HepG2 (cell line): ENCODE data around the gene MBL2. TPM values are rescaled to one million over a fixed set of nuclear protein-coding genes. Genes with fewer than 3 reads are reported as not detected.

Source experiments
- ATAC-seq: fragments of 200-7000 bp; cut with Tn5 transposase; 3 replicates; pipeline ENCODE4 v1.9.1; 2020; ENCODE audit warnings: mild to moderate bottlenecking, moderate library complexity
- BruUV-seq: library from RNA; stranded (reverse); fragments of 400-500 nt; replicated peaks from 2 replicates; lab custom pipeline; 2021; lab: Mats Ljungman, UMichigan
- CTCF ChIA-PET: fragments of 300-600 bp; formaldehyde crosslinking; extraction: SDS; loops from one replicate; lab custom pipeline; 2021; ENCODE audit warnings: low total read pairs, inconsistent platforms, low intra/inter-chr PET ratio; lab: Yijun Ruan, JAX
- POLR2A ChIA-PET: fragments of 350-600 bp; sonication (Branson Sonifier 250); formaldehyde crosslinking; loops from one replicate; lab custom pipeline; 2020; ENCODE audit warnings: antibody characterized with exemption, inconsistent platforms; lab: Yijun Ruan, JAX
- DNase-seq: peaks from one replicate; pipeline ENCODE4 v3.0.0-alpha.2; 2015; ENCODE audit warnings: low spot score
- FAIRE-seq: peaks from 3 replicates; lab custom pipeline; 2011; peaks lifted over from hg19 to GRCh38; lab: Jason Lieb, UNC
- H2AFZ ChIP-seq: one replicate; pipeline ENCODE4 v1.6.1; 2011; ENCODE audit warnings: low read length, inconsistent platforms
- H3K27ac ChIP-seq: fragments of 300-600 bp; 3 replicates; pipeline ENCODE4 v1.8.0; 2011; ENCODE audit warnings: mixed run types, mild to moderate bottlenecking, mixed read lengths, low read length, inconsistent platforms; ENCODE audit not compliant: insufficient read depth; ENCODE audit errors: extremely low read length
- H3K27me3 ChIP-seq, 2 experiments: fragments of 200-600 bp in 1 of 2; 2 replicates in 1 of 2; 3 replicates in 1 of 2; pipeline versions ENCODE4 v1.6.0 to v1.8.0; 2011; ENCODE audit warnings: low read length in 2 of 2, mild to moderate bottlenecking in 2 of 2, moderate library complexity in 2 of 2, inconsistent platforms in 1 of 2; ENCODE audit not compliant: insufficient read depth in 2 of 2, control insufficient read depth in 1 of 2
- H3K36me3 ChIP-seq, 2 experiments: fragments of 200-600 bp in 1 of 2; replicated peaks in 1 of 2; 2 replicates in 1 of 2; 3 replicates in 1 of 2; pipeline versions ENCODE4 v1.5.1 to v1.8.0; 2011; ENCODE audit warnings: low read length in 2 of 2, inconsistent platforms in 1 of 2; ENCODE audit not compliant: insufficient read depth in 2 of 2, control insufficient read depth in 1 of 2
- H3K4me1 ChIP-seq: 2 replicates; pipeline ENCODE4 v1.5.1; 2012; ENCODE audit warnings: low read length, inconsistent platforms; ENCODE audit not compliant: insufficient read depth
- H3K4me2 ChIP-seq: 2 replicates; pipeline ENCODE4 v1.6.0; 2011; ENCODE audit warnings: low read depth, low read length, inconsistent platforms
- H3K4me3 ChIP-seq, 3 experiments: fragments of 200-600 bp in 1 of 3; sonication (generic), shearing (Covaris generic) in 1 of 3; replicated peaks in 1 of 3; 2 replicates each; pipeline ENCODE4 v1.5.1; 2011 to 2016; ENCODE audit warnings: low read length in 3 of 3, inconsistent platforms in 2 of 3, low read depth in 2 of 3, mild to moderate bottlenecking in 2 of 3, control low read depth in 1 of 3, mixed read lengths in 1 of 3; ENCODE audit not compliant: insufficient read depth in 1 of 3
- H3K79me2 ChIP-seq: one replicate; pipeline ENCODE4 v1.6.1; 2011; ENCODE audit warnings: low read length, inconsistent platforms; ENCODE audit not compliant: insufficient read depth
- H3K9ac ChIP-seq: 2 replicates; pipeline ENCODE4 v1.6.0; 2011; ENCODE audit warnings: mild to moderate bottlenecking, low read depth, low read length, inconsistent platforms; ENCODE audit not compliant: insufficient read depth
- H3K9me3 ChIP-seq: 2 replicates; pipeline ENCODE4 v1.5.1; 2012; ENCODE audit warnings: mild to moderate bottlenecking, low read length
- H4K20me1 ChIP-seq: 2 replicates; pipeline ENCODE4 v1.6.0; 2011; ENCODE audit warnings: inconsistent platforms, mild to moderate bottlenecking, low read length, moderate library complexity; ENCODE audit not compliant: insufficient read depth
- DRAP1 ChIP-seq: IDR thresholded peaks from 2 replicates; pipeline ENCODE4 v1.6.1; 2016; ENCODE audit warnings: missing genetic modification reagents, missing compliant biosample characterization
- ELF1 ChIP-seq: sonication (generic); formaldehyde crosslinking; IDR thresholded peaks from 2 replicates; pipeline ENCODE4 v1.4.0; 2020; ENCODE audit warnings: missing genetic modification reagents
- FOXC1 ChIP-seq: sonication (generic); formaldehyde crosslinking; IDR thresholded peaks from 2 replicates; pipeline ENCODE4 v1.8.0; 2022; ENCODE audit warnings: mild to moderate bottlenecking, missing genetic modification reagents, borderline replicate concordance
- FOXJ3 ChIP-seq: sonication (generic); formaldehyde crosslinking; IDR thresholded peaks from 2 replicates; pipeline ENCODE4 v1.4.0; 2020; ENCODE audit warnings: missing genetic modification reagents, mild to moderate bottlenecking, borderline replicate concordance
- HNRNPUL1 ChIP-seq: fragments of 200-400 bp; formaldehyde crosslinking; IDR thresholded peaks from 2 replicates; pipeline ENCODE4 v1.6.1; 2017; ENCODE audit warnings: low read depth, mild to moderate bottlenecking, low read length, moderate library complexity
- JARID2 ChIP-seq: sonication (generic); formaldehyde crosslinking; IDR thresholded peaks from 2 replicates; pipeline ENCODE4 v1.8.1; 2023; ENCODE audit warnings: missing genetic modification reagents, inconsistent platforms; ENCODE audit not compliant: insufficient replicate concordance
- KLF13 ChIP-seq: sonication (generic); formaldehyde crosslinking; IDR thresholded peaks from 2 replicates; pipeline ENCODE4 v1.4.0; 2020; ENCODE audit warnings: mild to moderate bottlenecking, missing genetic modification reagents
- MLLT10 ChIP-seq: sonication (generic); formaldehyde crosslinking; IDR thresholded peaks from 2 replicates; pipeline ENCODE4 v1.4.0; 2020; ENCODE audit warnings: missing genetic modification reagents
- PAWR ChIP-seq: sonication (generic); formaldehyde crosslinking; IDR thresholded peaks from 2 replicates; pipeline ENCODE4 v1.4.0; 2020; ENCODE audit warnings: missing genetic modification reagents, mild to moderate bottlenecking, borderline replicate concordance
- SCMH1 ChIP-seq: sonication (generic); formaldehyde crosslinking; IDR thresholded peaks from 2 replicates; pipeline ENCODE4 v1.9.0; 2021; ENCODE audit warnings: missing genetic modification reagents, mild to moderate bottlenecking, borderline replicate concordance
- SMC3 ChIP-seq: IDR thresholded peaks from 2 replicates; pipeline ENCODE4 v1.6.1; 2011; ENCODE audit warnings: low read length, improper control_type of control experiment
- TAF1 ChIP-seq: sonication (generic); formaldehyde crosslinking; IDR thresholded peaks from 2 replicates; pipeline ENCODE4 v1.4.0; 2020; ENCODE audit warnings: missing genetic modification reagents
- TCF7 ChIP-seq: sonication (generic); IDR thresholded peaks from 2 replicates; pipeline ENCODE4 v1.6.1; 2016; ENCODE audit warnings: antibody characterized with exemption, low read depth
- USF2 ChIP-seq, 2 experiments: sonication (generic) in 1 of 2; formaldehyde crosslinking in 1 of 2; IDR thresholded peaks; 2 replicates each; pipeline versions ENCODE4 v1.5.1 to v1.6.1; 2011 to 2020; ENCODE audit warnings: borderline replicate concordance in 1 of 2, low read depth in 1 of 2, low read length in 1 of 2, mild to moderate bottlenecking in 1 of 2, missing genetic modification reagents in 1 of 2, moderate library complexity in 1 of 2
- ZBTB38 ChIP-seq: sonication (generic); formaldehyde crosslinking; IDR thresholded peaks from 2 replicates; pipeline ENCODE4 v1.5.1; 2020; ENCODE audit warnings: mild to moderate bottlenecking, missing genetic modification reagents
- ZNF235 ChIP-seq: sonication (generic); formaldehyde crosslinking; IDR thresholded peaks from 2 replicates; pipeline ENCODE4 v1.8.1; 2023; ENCODE audit warnings: mild to moderate bottlenecking, missing genetic modification reagents, borderline replicate concordance
- ZNF446 ChIP-seq: sonication (generic); formaldehyde crosslinking; IDR thresholded peaks from 2 replicates; pipeline ENCODE4 v1.5.0; 2020; ENCODE audit warnings: mild to moderate bottlenecking, missing genetic modification reagents
- ZNF513 ChIP-seq: sonication (generic); formaldehyde crosslinking; conservative IDR thresholded peaks from 2 replicates; pipeline ENCODE4 v1.5.0; 2020; ENCODE audit warnings: missing genetic modification reagents
- ZNF543 ChIP-seq: sonication (generic); formaldehyde crosslinking; IDR thresholded peaks from 2 replicates; pipeline ENCODE4 v1.4.0; 2020; ENCODE audit warnings: mild to moderate bottlenecking, missing genetic modification reagents
- ZNF800 ChIP-seq: sonication (generic); formaldehyde crosslinking; IDR thresholded peaks from 2 replicates; pipeline ENCODE4 v1.4.0; 2020; ENCODE audit warnings: missing genetic modification reagents
- WGBS: methylation state at CpG from one replicate; pipeline ENCODE4 v1.1.6; 2017; ENCODE audit warnings: low lambda C conversion rate; 5-methylcytosine and 5-hydroxymethylcytosine counted together
- in situ Hi-C: cut with HindIII; loops from 2 replicates; pipeline ENCODE4 v1.10.0; 2017; ENCODE audit warnings: low pct_unique_long_range_greater_than_20kb; ENCODE audit not compliant: extremely low pct_ligation_motif_present
- intact Hi-C: fragments of 100-400 bp; cut with micrococcal nuclease; formaldehyde crosslinking; loops from one replicate; pipeline ENCODE4 v1.10.0; 2022; ENCODE audit not compliant: unreplicated experiment
- polyA plus RNA-seq, 8 experiments: library from polyadenylated mRNA; depleted of rRNA in 3 of 8; stranded (reverse) in 7 of 8; unstranded in 1 of 8; fragments of >200 nt; fragmentation: Illumina TruSeq in 4 of 8; extraction: Trizol in 4 of 8; gene quantifications; 2 replicates each; pipeline versions ENCODE4 v1.2.1 to v1.2.3, GENCODE V29; 2011 to 2016; ENCODE audit warnings: low read depth in 4 of 8, missing spikeins in 1 of 8, mixed read lengths in 1 of 8; ENCODE audit not compliant: insufficient read depth in 1 of 8
- total RNA-seq, 5 experiments: library from RNA; depleted of rRNA; stranded (reverse); fragments of >200 nt; fragmentation: Illumina TruSeq; extraction: Trizol; gene quantifications; 2 replicates each; pipeline ENCODE4 v1.2.3, GENCODE V29; 2016; ENCODE audit warnings: low read depth in 1 of 5

The MBL2 gene
- total and polyA plus RNA-seq, 2 of the 13 experiments (the other 11 are each of a cell fraction or from before 2014, with no cell fraction given) = 9.6 to 16.2 TPM

DNA sequence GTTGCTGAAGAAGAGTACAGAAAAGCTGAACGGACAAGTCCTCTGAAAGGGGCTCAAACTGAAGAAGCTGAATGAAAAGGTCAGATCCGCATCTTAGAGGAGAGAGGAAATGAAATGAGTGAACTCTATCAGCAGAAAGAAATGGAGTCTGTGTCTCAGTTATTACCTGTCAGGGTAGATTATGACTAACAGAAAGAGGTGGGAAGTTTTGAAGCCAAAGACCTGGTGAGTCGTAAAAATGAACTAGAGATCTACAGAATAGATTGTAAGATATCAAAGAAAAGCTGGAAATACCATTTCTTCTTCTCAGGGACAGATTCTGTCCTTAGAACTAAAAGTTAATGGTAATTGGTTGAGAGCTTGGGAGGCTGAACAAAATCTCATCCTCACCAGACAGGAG, 11.1 kb upstream of the MBL2 start:
- no peak overlapping the region for H2AFZ ChIP-seq
- ATAC-seq (no peak), DNase-seq (no peak), FAIRE-seq (no peak)
- intact Hi-C loops (no loop called here), in situ Hi-C loops (loop anchor here (5.0 kb wide), 3 partner anchors 41 to 471 kb away; partner anchors contain the start of gene DKK1)
- BruUV-seq = no TSS peak
- no peaks in the 10 kb centered on the region for H3K27me3 ChIP-seq
- ChIA-PET CTCF (no interaction called here), POLR2A (no interaction called here)
- H3K4me1 ChIP-seq = peaks cover 32% of the 10 kb centered on the region
- H3K4me2 ChIP-seq = no peak overlapping the region
- H3K9ac ChIP-seq = no peak overlapping the region
- H3K4me3 ChIP-seq = no peak overlapping the region
- no peak for TF ChIP-seq KLF13 (CRISPR knock-in tag)
- no peak for TF ChIP-seq FOXC1 (CRISPR knock-in tag)
- no peak for TF ChIP-seq TCF7
- no peak for TF ChIP-seq ZNF543 (CRISPR knock-in tag)
- TF ChIP-seq ZNF800 = no peak
- TF ChIP-seq ZBTB38 (CRISPR knock-in tag) = no peak
- no peak for TF ChIP-seq PAWR (CRISPR knock-in tag)
- no peak for TF ChIP-seq HNRNPUL1
- TF ChIP-seq ELF1 (CRISPR knock-in tag) = no peak
- no peak for TF ChIP-seq JARID2 (CRISPR knock-in tag)
- TF ChIP-seq USF2 (IDR thresholded peaks at IDR 0.05; ENCODE audit: low read depth, low read length) = no peak
- no peak for TF ChIP-seq USF2 (CRISPR knock-in tag; IDR thresholded peaks at IDR 0.05; ENCODE audit: borderline replicate concordance)
- TF ChIP-seq DRAP1 (CRISPR knock-in tag) = no peak
- no peak for TF ChIP-seq ZNF446
- TF ChIP-seq SMC3 = no peak
- no peak for TF ChIP-seq FOXJ3
- no peak for TF ChIP-seq TAF1 (CRISPR knock-in tag)
- TF ChIP-seq ZNF235 (CRISPR knock-in tag) = no peak
- TF ChIP-seq ZNF513 = no peak
- TF ChIP-seq SCMH1 (CRISPR knock-in tag) = no peak
- TF ChIP-seq MLLT10 = no peak
- H3K27ac ChIP-seq = no peak overlapping the region
- 52% methylated on average over 3 of the region's 3 CpGs for WGBS
- H4K20me1 ChIP-seq = no peaks in the 10 kb centered on the region
- H3K79me2 ChIP-seq = no peaks in the 10 kb centered on the region
- no peaks in the 10 kb centered on the region for H3K9me3 ChIP-seq
- no peaks in the 10 kb centered on the region for H3K36me3 ChIP-seq
